Measurements from ENCODE around the gene HSD11B2.

HSD11B2 gene

GRCh38 chr16:67447508-67448076 is 16.7 kb downstream of the HSD11B2 start:
- peak; percentile 85 for DNase-seq (ENCODE audit: low spot score)
- in situ Hi-C loops (cut with MboI; ENCODE audit: low sequenced_read_pairs, unreplicated experiment): no loop called here
- peak; percentile 63 for TF ChIP-seq CTCF (IDR thresholded peaks at IDR 0.05; ENCODE audit: borderline replicate concordance, control extremely low read depth, extremely low read depth, insufficient read depth, missing control alignments)

DNA sequence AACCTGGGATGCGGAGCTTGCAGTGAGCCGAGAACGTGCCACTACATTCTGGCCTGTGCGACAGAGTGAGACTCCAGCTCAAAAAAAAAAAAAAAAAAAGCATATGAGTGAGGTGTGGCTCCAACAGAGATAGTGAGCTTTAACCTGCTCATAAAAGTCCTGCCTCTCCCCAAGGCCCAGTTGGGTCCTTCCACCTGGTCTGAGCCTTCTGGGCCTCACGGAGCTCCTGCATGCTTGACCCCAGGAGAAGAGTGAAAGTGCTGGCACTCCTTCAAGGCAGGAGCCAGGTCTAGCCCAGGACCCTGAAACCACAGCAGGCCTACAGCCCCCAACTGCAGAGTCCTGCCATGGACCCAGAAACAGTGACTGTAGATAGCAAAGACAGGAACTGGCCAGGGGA is 17.7 kb downstream of the HSD11B2 start:
- in situ Hi-C loops (cut with MboI; ENCODE audit: low sequenced_read_pairs, unreplicated experiment): no loop called here
- no peak for DNase-seq (ENCODE audit: low spot score)
- TF ChIP-seq CTCF (IDR thresholded peaks at IDR 0.05; ENCODE audit: borderline replicate concordance, control extremely low read depth, extremely low read depth, insufficient read depth, missing control alignments): no peak

DNA sequence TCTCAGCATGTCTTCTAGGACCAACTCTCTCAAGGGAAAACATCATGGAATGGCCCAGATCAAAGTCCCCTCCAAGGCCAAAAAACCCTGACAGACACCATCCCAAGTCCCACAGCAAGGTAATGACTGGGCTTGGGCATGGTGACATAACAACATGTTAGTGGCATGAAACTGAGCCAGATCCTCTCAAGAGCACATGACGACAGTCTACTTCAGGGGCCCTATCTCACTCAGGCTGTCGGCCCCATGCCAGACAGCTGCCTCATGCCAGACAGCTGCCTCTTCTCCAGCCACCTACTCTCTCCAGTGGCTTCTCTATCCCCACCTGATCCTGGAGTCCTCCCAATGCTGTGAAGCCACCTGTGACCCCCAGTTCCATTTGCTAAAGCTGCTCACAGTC is 18.4 kb downstream of the HSD11B2 start:
- in situ Hi-C loops (cut with MboI; ENCODE audit: low sequenced_read_pairs, unreplicated experiment): no loop called here
- no peak for TF ChIP-seq CTCF (IDR thresholded peaks at IDR 0.05; ENCODE audit: borderline replicate concordance, control extremely low read depth, extremely low read depth, insufficient read depth, missing control alignments)

DNA sequence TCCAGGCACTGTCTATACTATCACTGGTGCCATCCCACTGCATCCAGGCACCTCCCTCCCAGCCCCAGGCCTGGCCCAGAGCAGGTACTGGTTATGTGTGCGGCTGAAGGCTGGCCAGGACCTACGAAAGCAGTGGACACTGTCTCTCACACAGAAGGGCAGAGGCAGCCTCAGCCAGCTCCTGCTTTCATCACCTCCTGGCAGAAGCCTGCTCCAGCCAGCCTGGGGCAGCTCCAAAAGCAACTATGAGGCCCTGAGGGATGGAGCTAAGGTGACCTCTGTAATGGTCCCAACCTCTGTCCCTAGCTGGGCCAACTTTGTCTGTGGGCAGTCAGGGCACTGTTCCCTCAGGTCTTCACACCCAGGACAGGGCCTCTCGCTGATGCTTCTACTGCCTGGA is 18.8 kb downstream of the HSD11B2 start:
- in situ Hi-C loops (cut with MboI; ENCODE audit: low sequenced_read_pairs, unreplicated experiment): no loop called here
- no peak for DNase-seq (ENCODE audit: low spot score)
- TF ChIP-seq CTCF (IDR thresholded peaks at IDR 0.05; ENCODE audit: borderline replicate concordance, control extremely low read depth, extremely low read depth, insufficient read depth, missing control alignments): no peak

More for the DNA sequence above, 18.4 kb downstream of the HSD11B2 start:
- DNase-seq (ENCODE audit: low spot score): no peak

GRCh38 chr16:67451061-67451703 is 20.3 kb downstream of the HSD11B2 start:
- no peak for DNase-seq (ENCODE audit: low spot score)
- TF ChIP-seq CTCF (IDR thresholded peaks at IDR 0.05; ENCODE audit: borderline replicate concordance, control extremely low read depth, extremely low read depth, insufficient read depth, missing control alignments): no peak
- in situ Hi-C loops (cut with MboI; ENCODE audit: low sequenced_read_pairs, unreplicated experiment): no loop called here

DNA sequence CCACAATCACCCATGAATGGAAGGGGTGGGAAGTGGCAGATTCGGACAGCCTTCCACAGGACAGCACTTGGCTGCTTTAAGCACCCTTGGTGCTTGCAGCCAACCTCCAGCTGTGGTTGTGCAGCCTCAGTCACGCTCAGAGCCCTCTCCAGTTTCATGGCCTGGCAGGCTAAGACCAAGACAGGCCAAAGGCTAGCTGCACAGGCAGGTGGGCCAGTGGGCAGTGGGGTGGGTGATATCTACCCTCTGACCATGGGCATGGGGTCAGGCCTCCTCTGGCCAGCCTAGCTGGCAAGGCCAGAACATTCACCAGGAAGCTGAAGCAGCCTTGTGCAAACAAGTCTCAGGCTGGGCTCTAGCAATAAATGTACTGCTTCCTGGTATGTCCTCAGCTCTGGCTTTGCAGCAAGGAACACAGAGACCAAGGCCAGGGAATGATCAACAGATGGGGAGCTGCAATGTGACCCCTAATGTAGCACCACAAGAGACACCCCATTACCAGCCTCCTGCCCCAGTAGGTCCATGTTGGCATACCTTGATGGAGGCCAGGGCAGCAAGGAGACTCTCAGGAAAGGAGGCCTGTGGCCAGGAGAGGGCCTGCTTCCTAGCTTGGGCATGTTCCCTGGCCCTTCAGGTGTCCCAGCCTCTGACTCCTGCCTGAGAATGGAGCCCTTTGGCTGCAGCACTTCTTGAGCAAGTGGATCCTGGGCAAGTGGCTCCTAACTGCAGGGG is 20.9 kb downstream of the HSD11B2 start:
- in situ Hi-C loops (cut with MboI; ENCODE audit: low sequenced_read_pairs, unreplicated experiment): no loop called here
- no peak for TF ChIP-seq CTCF (IDR thresholded peaks at IDR 0.05; ENCODE audit: borderline replicate concordance, control extremely low read depth, extremely low read depth, insufficient read depth, missing control alignments)
- DNase-seq (ENCODE audit: low spot score): no peak
